ENCODE measurements around the gene CBLL1.

The CBLL1 gene

DNA sequence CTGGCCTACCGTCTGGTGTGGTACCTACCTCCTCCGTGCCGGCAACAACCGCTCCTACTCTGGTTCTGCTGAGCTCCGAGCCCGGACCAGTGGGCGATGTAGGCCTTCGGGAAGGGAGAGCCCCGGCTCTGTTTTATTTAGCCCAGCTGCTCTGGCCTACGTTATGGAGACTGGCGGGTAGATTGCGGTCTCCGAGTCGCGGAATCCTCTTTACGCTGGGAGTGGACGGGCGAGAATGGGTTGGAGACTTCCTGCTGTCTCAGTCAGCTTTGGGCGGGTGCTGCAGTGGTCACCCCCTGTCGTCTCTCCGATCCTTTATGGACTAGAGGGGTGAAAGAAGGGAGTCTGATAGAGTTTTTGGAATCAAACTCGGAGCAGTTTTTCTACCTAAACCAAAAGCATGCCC, 406 bp downstream of the CBLL1 start:
- peak; percentile 67 to 73 for DNase-seq

DNA sequence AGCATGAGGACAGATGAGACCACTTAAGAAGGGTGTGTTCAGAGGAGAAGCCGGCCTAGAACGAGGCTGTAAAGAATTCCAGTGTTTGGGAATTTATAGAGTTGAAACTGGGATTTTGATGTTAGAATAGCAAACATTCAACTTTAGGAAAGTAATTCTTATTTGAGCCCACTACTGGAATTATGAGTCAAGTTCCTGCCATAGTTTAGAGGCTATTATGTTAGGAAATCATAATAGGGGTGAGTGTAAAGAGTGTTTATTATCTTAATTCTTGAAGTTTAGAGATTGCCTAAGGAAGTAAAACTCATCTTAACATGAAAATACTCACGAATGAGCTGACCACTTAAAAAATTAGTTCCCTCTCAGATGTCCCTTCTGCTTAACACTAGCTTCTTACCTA, 2.1 kb downstream of the CBLL1 start:
- no peak for DNase-seq

DNA sequence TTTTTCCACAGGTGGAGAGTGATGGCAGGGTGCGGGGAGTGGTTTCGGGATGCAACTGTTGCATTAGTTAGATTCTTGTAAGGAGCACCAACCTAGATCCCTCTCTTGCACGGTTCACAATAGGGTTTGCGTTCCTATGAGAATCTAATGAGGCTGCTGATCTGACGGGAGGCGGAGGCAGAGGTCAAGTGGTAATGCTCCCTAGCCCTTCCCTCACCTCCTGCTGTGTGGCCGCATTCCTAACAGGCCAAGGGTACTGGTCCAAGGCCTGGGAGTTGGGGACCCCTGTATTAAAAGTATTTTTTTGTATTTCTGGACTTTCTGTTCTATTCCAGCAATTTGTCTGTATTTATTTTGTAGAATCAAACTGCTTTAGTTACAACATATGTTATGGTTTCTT, 7.2 kb downstream of the CBLL1 start:
- no peak for DNase-seq

DNA sequence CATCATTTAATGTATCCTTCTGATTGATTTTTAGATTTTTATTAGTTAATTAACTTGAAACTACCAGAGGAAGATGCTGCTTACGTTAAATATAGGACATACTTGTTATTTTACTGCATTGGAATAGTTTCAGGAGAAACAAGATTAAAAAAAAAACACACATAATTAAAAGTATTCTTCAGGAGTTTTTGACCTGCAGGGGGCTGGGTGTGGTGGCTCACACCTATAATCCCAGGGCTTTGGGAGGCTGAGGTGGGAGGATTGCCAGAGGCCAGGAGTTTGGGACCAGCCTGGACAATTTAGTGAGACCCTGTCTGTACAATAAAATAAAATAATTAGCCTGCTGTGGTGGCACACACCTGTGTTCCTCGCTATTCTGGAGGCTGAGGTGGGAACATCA, 10.7 kb downstream of the CBLL1 start:
- DNase-seq: no peak

DNA sequence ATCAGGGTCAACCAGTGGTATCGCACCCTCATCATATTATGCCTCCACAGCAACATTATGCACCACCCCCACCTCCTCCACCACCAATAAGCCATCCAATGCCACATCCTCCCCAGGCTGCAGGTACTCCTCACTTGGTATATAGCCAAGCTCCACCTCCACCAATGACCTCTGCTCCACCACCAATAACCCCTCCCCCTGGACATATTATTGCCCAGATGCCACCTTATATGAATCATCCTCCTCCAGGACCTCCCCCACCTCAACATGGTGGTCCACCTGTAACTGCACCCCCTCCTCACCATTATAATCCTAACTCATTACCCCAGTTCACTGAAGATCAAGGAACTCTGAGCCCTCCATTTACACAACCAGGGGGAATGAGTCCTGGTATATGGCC, 14.7 kb downstream of the CBLL1 start:
- no peak for DNase-seq

DNA sequence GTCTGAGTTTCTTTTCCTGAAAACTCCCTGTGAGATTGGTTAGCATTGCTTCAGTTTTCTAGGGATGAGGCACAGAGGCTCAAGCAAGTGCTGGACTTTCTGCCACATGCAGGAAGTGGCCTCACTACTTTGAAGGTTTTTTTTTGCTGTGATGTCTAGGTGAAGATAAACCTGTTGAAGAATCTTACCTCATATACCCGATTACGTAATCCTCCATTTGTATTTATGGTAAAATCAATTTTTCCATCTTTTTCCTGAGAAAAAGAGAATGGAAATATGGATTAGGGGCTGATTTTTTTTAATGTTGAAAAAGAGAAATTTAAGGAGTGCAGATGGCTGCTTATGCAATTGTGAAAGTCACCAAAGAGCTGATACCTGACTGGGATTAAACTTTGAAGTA, 23.4 kb downstream of the CBLL1 start:
- DNase-seq: no peak

DNA sequence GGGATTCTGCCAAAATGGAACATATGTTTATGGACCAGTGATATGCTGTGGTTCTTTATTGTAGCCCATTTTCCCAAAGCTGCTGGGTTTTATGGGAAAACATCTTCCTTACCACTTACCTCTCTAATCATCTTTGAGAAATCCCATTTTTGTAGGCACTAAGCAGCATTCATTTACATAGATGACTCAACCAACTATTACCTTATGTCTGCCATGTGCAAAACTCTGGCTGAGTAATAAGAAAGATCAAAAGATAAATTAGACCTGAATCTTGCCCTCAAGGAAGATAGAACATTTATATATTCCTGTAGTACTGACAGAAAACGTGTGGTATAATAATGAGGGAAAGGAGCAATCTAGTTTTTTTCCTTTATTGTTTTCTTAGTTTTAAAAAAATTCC, 24.3 kb downstream of the CBLL1 start:
- DNase-seq: no peak

DNA sequence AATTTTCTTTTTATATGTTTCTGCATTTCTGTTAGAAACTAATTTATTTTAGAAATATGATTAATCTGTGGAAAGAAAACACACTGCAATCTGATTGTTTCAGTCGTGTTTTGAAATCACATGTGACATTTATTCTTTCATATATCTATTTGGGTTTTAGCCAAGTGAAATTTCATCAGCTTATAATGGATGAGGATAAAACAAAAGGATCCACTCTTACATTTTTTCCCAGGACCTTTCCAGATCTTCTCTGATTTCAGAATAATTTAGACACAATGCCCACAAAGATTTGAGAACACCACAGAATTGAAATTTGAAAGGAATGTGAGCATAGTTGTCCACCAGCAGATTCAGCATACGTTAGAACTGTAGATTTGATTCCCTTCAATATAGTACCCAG, 29.1 kb downstream of the CBLL1 start:
- no peak for DNase-seq

DNA sequence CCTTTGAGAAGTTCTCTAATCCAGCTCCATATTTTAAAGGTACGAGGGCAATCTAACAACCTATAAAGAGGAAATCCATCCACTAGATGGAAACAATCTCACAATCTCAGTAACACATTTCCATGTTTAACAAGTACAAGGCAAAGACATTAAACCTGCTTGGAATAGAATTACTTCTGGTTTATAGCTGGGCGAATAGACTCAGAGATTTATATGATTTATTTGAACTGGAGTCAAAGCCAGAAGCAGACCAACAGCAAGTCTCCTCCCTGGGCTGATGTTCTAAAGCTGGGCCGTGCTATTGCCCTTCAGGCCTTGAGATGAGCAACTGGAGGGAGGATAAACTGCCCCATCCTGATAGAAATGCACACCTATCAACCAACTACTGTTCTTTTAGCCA, 33.8 kb downstream of the CBLL1 start:
- no peak for DNase-seq

DNA sequence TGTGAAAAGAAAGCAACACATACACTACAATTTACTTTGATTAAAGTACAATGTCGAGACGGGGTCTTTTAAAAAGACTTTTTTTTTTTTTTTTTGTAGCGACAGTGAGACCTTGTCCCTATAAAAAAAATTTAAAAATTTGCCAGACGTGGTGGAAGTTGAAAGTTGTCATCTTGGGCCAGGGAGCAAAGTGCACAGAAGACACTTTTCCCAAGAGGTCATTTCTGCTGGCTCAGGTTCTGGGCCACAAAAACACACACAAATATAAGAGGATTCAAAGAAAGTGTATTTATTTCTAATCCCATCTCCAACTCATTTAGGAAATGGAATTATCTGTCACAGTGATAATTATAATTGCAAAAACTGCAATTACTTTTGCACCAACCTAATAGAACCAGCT, 34.3 kb downstream of the CBLL1 start:
- no peak for DNase-seq

DNA sequence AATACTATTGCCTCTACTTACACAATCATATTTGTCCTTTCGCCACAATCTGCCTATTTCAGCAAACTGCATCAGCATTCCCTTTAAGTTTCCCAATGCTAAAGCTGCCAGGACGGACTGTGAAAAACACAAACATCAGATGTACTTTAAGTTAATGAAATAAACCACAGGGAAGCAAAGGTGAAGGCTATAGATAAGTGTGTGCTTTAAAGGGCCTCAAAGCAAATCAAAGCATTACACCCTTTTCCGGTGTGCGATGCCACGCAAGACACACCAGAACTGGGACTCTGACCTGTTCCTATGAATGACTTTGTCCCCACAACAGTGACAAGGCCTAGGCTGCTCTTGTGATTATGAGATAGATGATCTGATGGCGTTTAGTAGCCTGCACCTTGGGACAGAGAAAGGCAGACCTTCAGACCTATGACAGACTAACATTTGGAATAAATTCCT, 35.7 kb downstream of the CBLL1 start:
- no peak for DNase-seq

DNA sequence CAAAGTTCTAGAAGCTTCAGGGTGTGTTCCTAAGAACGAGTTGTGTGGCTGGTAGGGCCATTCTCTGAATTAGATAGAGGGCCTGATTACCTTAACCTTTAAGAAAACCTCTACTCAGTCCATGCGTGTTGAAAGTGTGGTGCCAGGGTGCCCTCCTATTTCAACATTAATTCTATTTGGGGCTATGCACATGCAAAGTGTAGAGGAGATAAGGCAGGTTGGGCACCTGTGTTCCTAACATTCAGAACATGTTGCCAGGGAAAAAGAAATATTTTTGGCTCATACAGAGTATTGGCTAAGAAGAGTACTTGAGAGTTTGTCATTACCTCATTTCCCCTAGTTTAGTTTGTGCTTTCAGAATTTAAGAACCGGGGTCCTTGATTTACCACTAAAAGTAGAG, 38.4 kb downstream of the CBLL1 start:
- DNase-seq: no peak

DNA sequence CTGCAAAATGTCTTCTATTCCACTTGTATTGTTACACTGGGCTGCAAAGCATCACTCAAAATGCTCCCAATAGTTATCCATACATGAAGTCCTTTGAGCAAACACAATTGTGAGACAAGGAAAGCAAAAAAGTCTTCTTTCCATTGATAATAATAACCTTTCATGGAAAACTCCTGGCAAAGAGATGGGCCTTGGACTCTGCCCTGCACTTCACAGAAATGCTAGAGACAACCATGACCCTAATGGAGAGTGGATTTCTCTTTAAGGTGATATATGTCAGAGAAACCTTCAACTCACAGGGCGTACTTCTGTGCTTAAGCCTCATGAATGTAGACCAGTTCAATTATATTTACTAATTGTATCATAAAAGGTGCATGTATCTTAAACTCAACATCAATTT, 39.7 kb downstream of the CBLL1 start:
- no peak for DNase-seq

DNA sequence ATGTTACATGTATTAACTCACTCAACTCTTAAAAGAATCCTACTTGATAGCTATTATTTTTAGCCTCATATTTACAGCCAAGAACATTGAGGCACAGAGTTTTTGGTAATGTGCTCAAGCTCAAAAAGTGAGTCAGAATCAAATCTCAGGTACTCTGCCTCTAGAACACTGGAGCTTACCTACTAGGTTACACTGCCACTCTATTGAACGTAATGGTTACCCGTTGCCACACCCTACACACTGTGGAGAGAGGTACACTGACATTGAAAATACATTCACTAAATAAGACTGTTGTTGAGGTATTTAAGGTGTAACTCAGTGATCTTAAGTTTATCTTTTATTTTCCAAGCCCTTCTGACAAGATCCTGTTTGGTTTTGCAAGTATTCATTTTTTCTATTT, 41.2 kb downstream of the CBLL1 start:
- no peak for DNase-seq

DNA sequence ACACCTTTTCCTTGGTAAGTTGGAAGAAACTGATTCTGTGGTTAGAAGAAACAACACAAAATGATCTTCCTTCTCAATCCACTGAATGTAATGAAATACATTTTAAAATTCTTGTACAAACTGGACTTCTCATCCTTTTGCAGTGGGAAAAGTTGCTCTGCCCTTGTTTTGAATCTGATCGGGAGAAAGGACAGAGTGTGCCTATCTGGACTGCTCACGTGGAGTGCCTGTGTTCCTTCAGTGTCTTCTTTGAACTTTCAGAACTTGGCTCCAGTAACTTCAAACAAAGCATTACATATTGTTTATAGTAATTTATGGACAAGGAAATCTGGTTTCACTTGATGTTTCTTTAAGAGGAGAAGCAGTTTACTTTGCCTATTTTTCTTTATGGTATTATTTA, 42.0 kb downstream of the CBLL1 start:
- DNase-seq: no peak

DNA sequence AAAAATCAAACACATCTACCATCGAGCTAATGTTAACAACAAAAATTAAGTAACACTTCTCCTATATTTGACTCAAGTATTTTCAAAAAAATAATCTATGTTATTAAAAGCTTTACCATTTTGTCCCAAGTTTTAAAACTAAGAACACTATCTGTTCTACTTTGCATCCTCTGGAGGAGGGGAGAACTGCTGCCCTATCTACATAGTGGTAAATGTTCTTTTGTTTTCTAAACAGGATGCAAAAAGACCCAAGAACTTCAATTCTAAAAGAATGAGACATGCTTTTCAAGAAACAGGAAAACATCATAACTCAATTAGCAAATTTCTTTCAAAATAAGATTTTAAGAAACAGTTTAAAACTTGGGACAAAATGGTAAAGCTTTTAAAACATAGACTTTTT, 44.3 kb downstream of the CBLL1 start:
- DNase-seq: no peak

DNA sequence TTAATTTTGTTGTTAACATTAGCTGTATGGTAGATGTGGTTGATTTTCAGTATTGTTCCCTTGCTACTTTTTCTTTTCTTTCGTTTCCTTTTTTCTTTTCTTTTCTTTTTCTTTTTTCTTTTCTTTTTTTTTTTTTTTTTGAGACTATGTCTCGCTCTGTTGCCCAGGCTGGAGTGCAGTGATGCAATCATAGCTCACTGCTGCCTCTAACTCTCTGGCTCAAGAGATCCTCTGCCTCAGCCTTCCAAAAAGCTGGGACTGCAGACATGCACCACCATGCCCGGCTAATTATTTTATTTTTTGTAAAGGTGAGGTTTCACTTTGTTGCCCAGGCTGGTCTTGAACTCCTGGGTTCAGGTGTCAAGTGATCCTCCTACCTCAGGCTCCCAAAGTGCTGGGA, 44.7 kb downstream of the CBLL1 start:
- no peak for DNase-seq

DNA sequence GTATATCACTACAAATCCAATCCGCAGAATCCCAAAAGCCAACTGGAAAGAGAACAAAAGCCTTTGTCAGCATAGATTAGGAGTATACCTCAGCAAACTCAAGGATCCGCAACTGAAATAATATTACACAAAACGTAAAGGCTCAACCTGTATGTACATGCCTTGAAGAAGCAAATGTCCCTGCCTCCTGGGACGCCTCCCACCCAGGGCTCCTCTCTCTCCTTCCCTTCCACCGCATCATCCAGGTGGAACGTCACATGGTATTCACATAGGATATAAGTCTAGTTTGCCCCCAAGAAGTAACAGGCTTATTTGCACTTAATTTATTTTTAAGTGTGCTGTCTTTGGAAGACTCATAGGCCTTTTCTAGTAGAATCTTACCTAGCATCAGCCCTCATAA, 45.7 kb downstream of the CBLL1 start:
- no peak for DNase-seq

DNA sequence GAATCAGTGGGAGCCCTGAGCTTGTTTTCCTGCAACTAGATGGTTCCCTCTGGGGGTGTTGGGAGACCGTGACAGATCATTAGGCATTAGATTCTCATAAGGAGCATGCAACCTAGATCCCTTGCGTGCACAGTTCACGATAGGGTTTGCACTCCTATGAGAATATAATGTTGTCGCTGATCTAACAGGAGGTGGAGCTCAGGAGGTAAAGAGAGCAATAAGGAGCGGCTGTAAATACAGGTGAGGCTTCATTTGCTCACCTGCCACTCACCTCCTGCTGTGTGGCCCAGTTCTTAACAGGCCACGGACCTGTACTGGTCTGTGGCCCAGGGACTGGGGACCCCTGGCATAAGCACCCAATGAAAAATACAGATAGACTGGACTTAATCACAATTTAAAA, 48.4 kb downstream of the CBLL1 start:
- no peak for DNase-seq

DNA sequence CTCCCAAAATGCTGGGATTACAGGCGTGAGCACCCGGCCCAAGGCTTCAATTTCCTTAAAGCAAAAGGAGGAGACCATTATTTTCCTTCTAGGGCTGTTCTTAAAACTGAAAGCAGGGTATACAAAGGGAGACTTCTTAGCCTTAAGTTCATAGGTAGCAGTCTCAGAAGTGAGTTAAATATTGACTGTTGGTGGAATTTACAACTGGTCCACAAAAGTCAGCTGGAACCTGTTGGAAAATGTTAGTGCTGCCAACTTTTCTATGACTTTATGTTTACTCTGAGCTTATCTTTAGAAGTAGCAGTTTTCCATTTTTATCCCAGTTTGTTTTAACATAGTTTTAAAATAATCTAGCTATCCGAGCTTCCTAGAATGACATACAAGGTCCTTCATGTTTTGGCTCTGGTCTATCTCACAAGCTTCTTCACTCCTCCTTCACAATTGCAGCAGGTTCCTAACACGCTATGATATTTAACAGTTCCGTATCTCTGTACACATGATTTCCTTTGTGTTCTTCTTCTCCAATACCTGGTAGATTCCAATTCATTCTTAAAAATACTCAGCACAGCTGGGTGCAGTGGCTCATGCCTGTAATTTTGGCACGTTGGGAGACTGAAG, 55.8 kb downstream of the CBLL1 start:
- no peak for DNase-seq

DNA sequence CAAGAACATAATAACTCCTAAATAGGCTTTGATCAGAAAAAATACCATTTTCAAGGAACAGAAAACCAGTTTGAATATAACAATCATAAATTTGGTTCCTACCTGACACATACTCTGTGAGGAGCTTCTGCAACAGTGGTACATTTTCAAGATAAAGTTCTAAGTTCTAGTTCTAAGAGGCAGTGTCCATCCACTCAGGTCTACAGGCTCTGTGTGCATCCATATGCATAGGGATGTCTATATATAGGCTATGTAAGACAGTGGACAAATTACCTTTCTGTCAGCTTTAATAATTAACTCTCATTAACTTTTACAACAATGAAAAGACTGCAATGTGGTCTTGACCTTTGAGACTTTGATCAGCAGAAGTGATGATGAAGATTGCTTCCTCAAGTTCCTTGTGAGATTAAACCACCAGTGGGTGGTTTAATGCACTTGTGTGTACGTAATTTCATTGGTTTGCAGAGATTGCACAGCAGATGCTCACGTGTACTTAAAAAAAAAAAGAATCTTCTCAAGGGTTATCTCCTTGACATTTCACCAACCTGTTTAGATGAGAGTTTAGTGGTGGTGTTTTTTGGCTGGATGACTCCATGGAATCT, 59.2 kb downstream of the CBLL1 start, which contains the start of gene SLC26A3:
Gene SLC26A3 (minus strand): TSS at position 215 of the 602 bp plus-strand sequence. CDS start 8,714 bp downstream, outside the sequence.
- no peak for DNase-seq

DNA sequence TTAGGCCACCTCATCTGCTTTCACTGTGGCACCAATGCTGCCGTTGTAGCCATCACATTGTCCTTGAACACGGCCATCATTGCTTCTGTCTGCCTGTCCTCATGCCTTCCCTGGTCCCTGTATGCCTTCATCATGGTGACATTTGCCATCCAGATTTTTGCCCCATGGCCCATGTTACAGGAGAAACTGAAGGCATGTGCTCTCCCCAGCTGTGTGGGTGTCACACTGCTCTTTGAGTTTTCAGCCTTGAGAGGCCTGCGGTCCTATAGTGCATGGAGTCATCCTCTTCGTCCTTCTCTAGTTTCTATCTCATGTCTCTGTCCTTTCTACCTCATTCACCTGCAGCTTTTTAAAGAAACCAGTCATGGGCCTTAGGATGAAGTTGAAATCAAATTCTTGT, 65.2 kb downstream of the CBLL1 start:
- DNase-seq: no peak

DNA sequence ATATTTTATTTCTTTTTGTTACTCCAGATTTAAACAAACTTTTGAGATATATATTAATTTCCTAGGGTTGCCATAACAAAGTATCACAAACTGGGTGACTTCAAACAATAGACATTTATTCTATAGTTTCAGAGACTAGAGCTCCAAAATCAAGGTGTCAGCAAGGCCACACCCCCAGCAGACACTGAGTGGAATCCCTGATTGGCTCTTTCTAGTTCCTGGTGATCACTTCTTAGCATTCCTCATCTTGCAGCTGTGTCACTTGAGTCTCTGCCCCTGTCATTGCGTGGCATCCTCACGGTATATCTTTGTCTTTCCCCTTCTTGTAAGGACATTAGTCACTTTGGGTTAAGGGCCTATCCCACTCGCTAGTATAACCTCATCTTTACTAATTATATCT, 66.7 kb downstream of the CBLL1 start:
- no peak for DNase-seq
